DND-41 (cell line): Measurements from ENCODE around the gene COX7A2L.

Experiments
- EZH2 ChIP-seq: IDR thresholded peaks from 3 replicates; pipeline ENCODE4 v1.6.1; 2012; ENCODE audit warnings: borderline replicate concordance, low read depth, mild to moderate bottlenecking, moderate library complexity, low read length, inconsistent platforms; ENCODE audit not compliant: severe bottlenecking
- TF ChIP-seq, protein P1 (sequence below): IDR thresholded peaks from 2 replicates; pipeline ENCODE4 v1.5.1; 2012; ENCODE audit warnings: borderline replicate concordance, low read length, moderate library complexity, mild to moderate bottlenecking; ENCODE audit not compliant: poor library complexity, severe bottlenecking; ENCODE audit errors: extremely low read depth

DNA sequence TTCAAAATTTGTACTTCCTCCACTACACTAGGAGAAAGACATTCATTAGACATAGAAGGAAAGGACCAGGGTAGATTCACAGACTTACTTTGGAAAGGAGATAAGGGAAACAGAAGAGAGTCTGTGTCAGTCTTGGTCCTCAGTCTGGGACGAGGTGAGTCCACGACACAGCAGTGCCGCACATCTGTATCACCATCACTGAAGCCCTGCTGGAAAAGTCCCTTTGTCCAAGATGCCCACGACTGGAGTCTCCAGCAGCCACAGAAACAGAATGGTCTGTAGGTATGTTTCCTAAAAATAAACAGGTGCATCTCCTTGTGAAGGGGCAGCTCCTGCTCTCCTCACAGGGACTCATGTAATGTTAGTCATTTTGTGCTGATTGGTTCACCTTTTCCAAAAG lies 27.4 kb downstream of the COX7A2L start:
- no peak for TF ChIP-seq EZH2
- TF ChIP-seq, protein P1, sequence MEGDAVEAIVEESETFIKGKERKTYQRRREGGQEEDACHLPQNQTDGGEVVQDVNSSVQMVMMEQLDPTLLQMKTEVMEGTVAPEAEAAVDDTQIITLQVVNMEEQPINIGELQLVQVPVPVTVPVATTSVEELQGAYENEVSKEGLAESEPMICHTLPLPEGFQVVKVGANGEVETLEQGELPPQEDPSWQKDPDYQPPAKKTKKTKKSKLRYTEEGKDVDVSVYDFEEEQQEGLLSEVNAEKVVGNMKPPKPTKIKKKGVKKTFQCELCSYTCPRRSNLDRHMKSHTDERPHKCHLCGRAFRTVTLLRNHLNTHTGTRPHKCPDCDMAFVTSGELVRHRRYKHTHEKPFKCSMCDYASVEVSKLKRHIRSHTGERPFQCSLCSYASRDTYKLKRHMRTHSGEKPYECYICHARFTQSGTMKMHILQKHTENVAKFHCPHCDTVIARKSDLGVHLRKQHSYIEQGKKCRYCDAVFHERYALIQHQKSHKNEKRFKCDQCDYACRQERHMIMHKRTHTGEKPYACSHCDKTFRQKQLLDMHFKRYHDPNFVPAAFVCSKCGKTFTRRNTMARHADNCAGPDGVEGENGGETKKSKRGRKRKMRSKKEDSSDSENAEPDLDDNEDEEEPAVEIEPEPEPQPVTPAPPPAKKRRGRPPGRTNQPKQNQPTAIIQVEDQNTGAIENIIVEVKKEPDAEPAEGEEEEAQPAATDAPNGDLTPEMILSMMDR: no peak
